HEK293 (cell line): ENCODE results near the gene HIPK2.

Source experiments
- YY1 ChIP-seq: fragments of 450-650 bp; formaldehyde crosslinking; IDR thresholded peaks from 2 replicates; pipeline ENCODE4 v1.5.1; 2018; ENCODE audit warnings: missing biosample characterization, missing genetic modification characterization
- ZFP3 ChIP-seq: fragments of 450-650 bp; formaldehyde crosslinking; IDR thresholded peaks from 2 replicates; pipeline ENCODE4 v1.5.1; 2016; ENCODE audit warnings: low read depth, missing biosample characterization, missing genetic modification characterization
- ZNF155 ChIP-seq: fragments of 450-650 bp; formaldehyde crosslinking; IDR thresholded peaks from 2 replicates; pipeline ENCODE4 v1.5.1; 2016; ENCODE audit warnings: missing biosample characterization, missing genetic modification characterization
- ZNF274 ChIP-seq, 2 experiments: fragments of 200-500 bp in 1 of 2; fragments of 450-650 bp in 1 of 2; sonication (Bioruptor generic) in 1 of 2; formaldehyde crosslinking in 1 of 2; IDR thresholded peaks; 2 replicates each; pipeline versions ENCODE4 v1.5.1 to v1.6.1; 2014 to 2016; ENCODE audit warnings: borderline replicate concordance in 1 of 2, inconsistent platforms in 1 of 2, low read length in 1 of 2, missing biosample characterization in 1 of 2, missing genetic modification characterization in 1 of 2
- ZNF514 ChIP-seq: fragments of 450-650 bp; formaldehyde crosslinking; IDR thresholded peaks from 2 replicates; pipeline ENCODE4 v1.5.1; 2016; ENCODE audit warnings: missing biosample characterization, missing genetic modification characterization
- ZNF561 ChIP-seq: fragments of 450-650 bp; IDR thresholded peaks from 2 replicates; pipeline ENCODE4 v1.5.1; 2018; ENCODE audit warnings: missing biosample characterization, missing genetic modification characterization, borderline replicate concordance
- ZNF777 ChIP-seq: fragments of 450-650 bp; formaldehyde crosslinking; IDR thresholded peaks from 2 replicates; pipeline ENCODE4 v1.5.1; 2017; ENCODE audit warnings: missing biosample characterization, missing genetic modification characterization, borderline replicate concordance
- ZXDB ChIP-seq: fragments of 450-650 bp; formaldehyde crosslinking; IDR thresholded peaks from 2 replicates; pipeline ENCODE4 v1.5.1; 2016; ENCODE audit warnings: missing biosample characterization, missing genetic modification characterization
- TF ChIP-seq, protein P1 (sequence below): fragments of 450-650 bp; formaldehyde crosslinking; IDR thresholded peaks from 2 replicates; pipeline ENCODE4 v1.5.1; 2016; ENCODE audit warnings: missing biosample characterization, missing genetic modification characterization
- TF ChIP-seq, protein P2 (sequence below): fragments of 450-650 bp; formaldehyde crosslinking; IDR thresholded peaks from 2 replicates; pipeline ENCODE4 v1.5.1; 2016; ENCODE audit warnings: missing biosample characterization, missing genetic modification characterization, borderline replicate concordance
- TF ChIP-seq, protein P3 (sequence below): fragments of 450-650 bp; formaldehyde crosslinking; IDR thresholded peaks from 2 replicates; pipeline ENCODE4 v1.5.1; 2016; ENCODE audit warnings: missing biosample characterization, missing genetic modification characterization

DNA sequence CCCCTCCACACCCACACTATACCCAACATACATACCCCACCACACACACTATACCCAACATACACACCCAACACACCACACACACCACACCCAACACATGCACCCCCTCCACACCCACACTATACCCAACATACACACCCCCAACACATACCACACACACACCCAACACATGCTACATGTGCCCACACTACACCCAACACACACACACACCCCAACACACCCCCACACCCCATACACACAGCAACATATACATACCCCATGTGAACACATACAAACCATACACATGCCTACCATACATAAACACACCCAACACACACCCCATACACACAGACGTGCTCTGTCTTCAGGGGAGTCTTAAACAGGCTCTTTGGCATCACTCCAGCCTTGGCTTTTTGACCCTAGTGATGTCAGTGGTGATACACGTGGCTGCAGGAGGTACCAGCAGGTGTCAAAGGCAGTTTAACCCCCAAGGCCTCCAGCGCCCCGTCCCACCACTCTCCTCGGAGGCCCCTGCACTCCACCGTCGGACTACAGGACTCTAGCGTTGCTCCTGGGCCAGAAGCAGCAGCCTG, 73.4 kb downstream of the HIPK2 start:
- TF ChIP-seq ZXDB: no peak
- no peak for TF ChIP-seq ZNF274 (IDR thresholded peaks at IDR 0.05; ENCODE audit: low read length)
- TF ChIP-seq ZNF274 (tag by site-specific recombination; IDR thresholded peaks at IDR 0.05; ENCODE audit: borderline replicate concordance): no peak
- TF ChIP-seq YY1 (tag by site-specific recombination): no peak
- TF ChIP-seq ZFP3 (tag by site-specific recombination): no peak
- TF ChIP-seq ZNF561 (tag by site-specific recombination): no peak
- no peak for TF ChIP-seq ZNF155 (tag by site-specific recombination)
- TF ChIP-seq, protein P1, sequence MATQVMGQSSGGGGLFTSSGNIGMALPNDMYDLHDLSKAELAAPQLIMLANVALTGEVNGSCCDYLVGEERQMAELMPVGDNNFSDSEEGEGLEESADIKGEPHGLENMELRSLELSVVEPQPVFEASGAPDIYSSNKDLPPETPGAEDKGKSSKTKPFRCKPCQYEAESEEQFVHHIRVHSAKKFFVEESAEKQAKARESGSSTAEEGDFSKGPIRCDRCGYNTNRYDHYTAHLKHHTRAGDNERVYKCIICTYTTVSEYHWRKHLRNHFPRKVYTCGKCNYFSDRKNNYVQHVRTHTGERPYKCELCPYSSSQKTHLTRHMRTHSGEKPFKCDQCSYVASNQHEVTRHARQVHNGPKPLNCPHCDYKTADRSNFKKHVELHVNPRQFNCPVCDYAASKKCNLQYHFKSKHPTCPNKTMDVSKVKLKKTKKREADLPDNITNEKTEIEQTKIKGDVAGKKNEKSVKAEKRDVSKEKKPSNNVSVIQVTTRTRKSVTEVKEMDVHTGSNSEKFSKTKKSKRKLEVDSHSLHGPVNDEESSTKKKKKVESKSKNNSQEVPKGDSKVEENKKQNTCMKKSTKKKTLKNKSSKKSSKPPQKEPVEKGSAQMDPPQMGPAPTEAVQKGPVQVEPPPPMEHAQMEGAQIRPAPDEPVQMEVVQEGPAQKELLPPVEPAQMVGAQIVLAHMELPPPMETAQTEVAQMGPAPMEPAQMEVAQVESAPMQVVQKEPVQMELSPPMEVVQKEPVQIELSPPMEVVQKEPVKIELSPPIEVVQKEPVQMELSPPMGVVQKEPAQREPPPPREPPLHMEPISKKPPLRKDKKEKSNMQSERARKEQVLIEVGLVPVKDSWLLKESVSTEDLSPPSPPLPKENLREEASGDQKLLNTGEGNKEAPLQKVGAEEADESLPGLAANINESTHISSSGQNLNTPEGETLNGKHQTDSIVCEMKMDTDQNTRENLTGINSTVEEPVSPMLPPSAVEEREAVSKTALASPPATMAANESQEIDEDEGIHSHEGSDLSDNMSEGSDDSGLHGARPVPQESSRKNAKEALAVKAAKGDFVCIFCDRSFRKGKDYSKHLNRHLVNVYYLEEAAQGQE (tag by site-specific recombination): no peak
- TF ChIP-seq, protein P2, sequence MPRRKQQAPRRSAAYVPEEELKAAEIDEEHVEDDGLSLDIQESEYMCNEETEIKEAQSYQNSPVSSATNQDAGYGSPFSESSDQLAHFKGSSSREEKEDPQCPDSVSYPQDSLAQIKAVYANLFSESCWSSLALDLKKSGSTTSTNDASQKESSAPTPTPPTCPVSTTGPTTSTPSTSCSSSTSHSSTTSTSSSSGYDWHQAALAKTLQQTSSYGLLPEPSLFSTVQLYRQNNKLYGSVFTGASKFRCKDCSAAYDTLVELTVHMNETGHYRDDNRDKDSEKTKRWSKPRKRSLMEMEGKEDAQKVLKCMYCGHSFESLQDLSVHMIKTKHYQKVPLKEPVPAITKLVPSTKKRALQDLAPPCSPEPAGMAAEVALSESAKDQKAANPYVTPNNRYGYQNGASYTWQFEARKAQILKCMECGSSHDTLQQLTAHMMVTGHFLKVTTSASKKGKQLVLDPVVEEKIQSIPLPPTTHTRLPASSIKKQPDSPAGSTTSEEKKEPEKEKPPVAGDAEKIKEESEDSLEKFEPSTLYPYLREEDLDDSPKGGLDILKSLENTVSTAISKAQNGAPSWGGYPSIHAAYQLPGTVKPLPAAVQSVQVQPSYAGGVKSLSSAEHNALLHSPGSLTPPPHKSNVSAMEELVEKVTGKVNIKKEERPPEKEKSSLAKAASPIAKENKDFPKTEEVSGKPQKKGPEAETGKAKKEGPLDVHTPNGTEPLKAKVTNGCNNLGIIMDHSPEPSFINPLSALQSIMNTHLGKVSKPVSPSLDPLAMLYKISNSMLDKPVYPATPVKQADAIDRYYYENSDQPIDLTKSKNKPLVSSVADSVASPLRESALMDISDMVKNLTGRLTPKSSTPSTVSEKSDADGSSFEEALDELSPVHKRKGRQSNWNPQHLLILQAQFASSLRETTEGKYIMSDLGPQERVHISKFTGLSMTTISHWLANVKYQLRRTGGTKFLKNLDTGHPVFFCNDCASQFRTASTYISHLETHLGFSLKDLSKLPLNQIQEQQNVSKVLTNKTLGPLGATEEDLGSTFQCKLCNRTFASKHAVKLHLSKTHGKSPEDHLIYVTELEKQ (tag by site-specific recombination): no peak
- peak; percentile 40; the same call in 1 of the 2 replicates for TF ChIP-seq ZNF514 (tag by site-specific recombination)
- no peak for TF ChIP-seq ZNF777
- TF ChIP-seq, protein P3, sequence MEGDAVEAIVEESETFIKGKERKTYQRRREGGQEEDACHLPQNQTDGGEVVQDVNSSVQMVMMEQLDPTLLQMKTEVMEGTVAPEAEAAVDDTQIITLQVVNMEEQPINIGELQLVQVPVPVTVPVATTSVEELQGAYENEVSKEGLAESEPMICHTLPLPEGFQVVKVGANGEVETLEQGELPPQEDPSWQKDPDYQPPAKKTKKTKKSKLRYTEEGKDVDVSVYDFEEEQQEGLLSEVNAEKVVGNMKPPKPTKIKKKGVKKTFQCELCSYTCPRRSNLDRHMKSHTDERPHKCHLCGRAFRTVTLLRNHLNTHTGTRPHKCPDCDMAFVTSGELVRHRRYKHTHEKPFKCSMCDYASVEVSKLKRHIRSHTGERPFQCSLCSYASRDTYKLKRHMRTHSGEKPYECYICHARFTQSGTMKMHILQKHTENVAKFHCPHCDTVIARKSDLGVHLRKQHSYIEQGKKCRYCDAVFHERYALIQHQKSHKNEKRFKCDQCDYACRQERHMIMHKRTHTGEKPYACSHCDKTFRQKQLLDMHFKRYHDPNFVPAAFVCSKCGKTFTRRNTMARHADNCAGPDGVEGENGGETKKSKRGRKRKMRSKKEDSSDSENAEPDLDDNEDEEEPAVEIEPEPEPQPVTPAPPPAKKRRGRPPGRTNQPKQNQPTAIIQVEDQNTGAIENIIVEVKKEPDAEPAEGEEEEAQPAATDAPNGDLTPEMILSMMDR: no peak
